ENCODE results near the gene SAMD5.

The SAMD5 gene

DNA sequence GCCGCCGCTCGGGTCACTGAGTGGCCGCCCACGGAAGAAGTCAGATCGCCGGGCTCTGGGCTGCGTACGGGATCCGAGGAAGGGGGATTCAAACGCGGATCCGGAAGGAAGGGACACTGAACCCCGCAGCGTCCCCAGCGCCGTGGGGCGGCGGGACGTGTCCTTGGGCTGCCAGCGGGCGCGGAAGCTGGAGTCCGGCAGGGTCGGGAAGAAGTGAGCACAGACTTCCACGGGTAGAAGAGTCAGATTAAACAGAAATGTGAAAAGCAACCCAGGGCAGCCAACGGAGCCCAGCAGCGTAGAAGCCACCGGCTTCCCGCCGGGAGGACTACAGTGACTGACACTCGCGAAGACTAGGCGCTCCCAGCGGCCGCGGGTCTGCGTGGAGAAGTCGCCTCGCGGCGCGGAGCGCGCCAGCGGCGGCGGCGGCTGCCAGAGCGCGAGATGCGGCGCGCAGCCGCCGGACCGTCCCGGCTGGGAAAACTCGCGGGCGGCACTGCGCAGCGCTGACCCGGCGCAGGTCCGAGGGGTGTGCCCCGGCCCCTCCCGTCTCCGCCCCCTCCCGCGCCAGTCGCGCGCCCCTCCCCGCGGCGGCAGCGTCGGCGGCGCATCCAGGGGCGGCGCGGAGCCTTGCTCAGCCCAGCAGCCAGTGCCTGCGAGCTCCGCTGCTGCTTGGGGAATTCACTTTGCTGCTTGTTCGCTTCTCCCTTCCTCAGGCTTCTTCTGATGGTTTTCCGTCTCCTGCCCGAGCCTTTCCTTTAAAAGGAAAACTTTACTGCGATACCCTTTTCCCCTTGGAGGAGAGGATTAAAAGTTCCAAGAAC is at the start of gene SAMD5:
Gene SAMD5 (plus strand): TSS at position 649 of the 824 bp plus-strand sequence. CDS start 239 bp downstream, outside the sequence.
- in situ Hi-C loops (cut with MboI; ENCODE audit: low sequenced_read_pairs), result no loop called here

GRCh38 chr6:147459780-147460179 is 48.7 kb upstream of the SAMD5 start:
- in situ Hi-C loops (cut with MboI; ENCODE audit: low sequenced_read_pairs), result no loop called here

DNA sequence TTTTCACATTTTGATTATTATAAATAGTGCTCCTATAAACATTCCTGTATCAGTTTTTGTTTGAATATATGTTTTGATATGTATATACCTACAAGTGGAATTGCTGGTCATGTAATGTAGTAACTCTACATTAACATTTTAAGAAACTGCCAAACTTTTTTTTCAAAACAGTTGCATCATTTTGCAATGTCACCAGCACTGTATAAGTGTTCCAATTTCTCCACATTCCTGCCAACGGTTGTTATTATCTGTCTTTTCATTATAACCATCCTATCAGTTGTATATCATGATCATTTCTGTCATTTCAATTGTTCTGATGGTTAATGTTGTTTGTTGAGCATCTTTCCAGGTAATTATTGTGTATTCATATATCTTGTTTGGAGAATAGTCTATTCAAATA is 44.8 kb upstream of the SAMD5 start:
- in situ Hi-C loops (cut with MboI; ENCODE audit: low sequenced_read_pairs), result no loop called here

DNA sequence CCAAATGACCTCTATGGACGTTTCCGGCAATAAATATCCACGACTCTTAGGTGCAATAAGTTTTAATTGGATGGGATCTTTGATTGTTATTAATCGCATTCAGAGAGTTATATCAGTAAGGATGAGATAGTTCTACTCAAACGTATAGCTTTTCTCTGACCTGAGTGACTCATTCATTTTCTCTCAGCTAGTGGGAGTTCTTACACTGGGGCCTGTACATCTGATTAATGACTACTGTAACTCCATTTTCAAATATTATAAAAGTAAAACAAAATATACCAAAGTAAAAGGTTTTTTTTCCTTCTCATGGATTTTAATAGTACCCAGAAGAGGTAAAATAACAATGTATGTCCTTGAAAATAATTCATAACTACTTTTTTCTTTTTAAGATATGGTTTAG is 41.1 kb upstream of the SAMD5 start:
- in situ Hi-C loops (cut with MboI; ENCODE audit: low sequenced_read_pairs), result no loop called here

DNA sequence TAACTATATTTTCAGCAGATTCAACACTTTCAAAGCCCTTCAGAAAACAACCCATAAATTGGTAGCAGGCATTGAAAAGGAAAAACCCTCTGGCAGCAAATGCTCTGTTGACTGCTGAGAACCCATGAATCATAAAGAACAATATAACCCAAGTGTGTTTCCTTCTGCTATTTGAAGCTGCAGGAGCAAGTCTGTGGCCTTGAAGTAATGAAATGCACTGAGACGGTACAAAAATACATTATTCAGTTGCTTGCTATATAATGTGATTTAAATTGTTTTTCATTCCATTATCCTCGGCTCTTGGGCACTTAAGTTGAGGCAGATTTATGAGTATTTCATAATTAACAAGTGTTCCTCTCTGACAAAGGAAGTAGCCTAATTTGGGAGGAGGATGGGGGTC is 40.6 kb upstream of the SAMD5 start:
- in situ Hi-C loops (cut with MboI; ENCODE audit: low sequenced_read_pairs), result no loop called here

DNA sequence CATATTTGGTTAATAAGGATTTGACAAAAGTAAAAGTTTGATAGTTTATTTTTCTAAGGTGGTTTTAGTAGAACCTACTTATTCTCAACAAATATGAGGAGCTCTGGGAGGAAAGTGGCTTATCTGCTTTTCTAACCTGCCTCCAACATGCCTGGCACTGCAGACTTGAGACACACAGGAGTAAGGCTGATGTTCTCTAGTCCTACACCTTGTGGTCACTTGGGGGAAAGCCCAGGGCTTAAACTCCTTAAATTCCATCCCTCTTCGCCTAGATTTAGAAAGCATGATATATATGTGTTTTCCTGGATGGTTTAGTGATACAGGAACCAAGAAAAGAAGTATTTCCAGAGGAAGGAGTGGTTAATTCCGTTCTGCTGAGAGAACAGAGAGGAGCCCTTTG is 39.9 kb upstream of the SAMD5 start:
- in situ Hi-C loops (cut with MboI; ENCODE audit: low sequenced_read_pairs), result no loop called here

DNA sequence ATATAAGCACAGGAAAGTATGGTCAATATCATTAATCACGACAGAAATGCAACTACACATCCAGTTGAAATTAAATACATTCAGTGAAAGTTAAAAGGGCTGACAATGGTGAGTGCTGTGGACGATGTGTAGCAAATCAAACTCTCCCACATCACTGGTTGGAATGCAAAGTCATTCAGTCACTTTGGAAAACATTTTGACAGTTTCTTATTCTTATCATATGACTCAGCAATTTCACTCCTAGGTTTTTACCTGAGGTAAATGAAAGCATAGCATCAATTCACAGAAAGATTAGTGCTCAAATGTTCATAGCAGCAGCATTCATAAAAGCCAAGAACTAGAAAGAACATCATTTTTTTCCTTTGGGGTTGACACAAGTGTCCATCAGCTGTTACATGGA is 28.6 kb upstream of the SAMD5 start:
- in situ Hi-C loops (cut with MboI; ENCODE audit: low sequenced_read_pairs), result no loop called here

DNA sequence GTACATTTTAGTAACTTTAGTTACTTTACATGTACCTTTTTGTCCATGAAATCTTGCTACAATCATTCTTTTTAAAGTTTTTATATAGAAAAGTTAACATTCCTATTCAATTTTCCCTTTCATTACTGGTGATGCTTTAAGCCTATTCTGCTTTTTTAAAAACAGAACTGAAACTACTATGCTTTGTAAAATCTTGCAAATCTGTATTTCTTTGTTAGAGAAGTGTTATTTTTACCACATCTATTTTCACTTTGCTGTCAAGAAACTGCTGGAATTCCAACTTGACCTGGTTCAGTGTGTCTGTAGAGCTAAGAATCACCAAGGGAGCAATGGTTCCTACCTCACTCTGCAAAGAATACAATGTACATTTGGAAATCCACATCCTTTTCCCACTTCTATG is 21.8 kb upstream of the SAMD5 start:
- in situ Hi-C loops (cut with MboI; ENCODE audit: low sequenced_read_pairs), result no loop called here

GRCh38 chr6:147497472-147497871 is 11.0 kb upstream of the SAMD5 start:
- in situ Hi-C loops (cut with MboI; ENCODE audit: low sequenced_read_pairs), result no loop called here

DNA sequence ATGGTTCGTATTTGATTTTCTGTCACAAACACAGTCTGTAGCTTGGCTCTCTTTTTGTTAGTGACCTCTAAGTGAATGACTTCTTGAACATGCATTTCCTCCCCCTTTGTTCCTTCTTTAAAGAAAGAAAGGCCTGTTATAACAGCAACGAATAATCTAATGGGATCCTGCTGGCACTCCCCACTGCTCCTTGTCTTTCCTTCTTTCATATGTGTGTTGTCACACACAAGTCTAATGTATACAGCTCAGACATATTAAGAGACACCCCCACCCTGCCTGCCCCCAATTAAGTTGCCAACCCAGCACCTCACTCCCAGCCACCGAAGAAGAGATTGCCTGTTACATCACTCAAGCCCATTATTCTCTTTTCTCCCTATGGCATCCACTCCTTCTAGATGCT is 4.9 kb upstream of the SAMD5 start:
- in situ Hi-C loops (cut with MboI; ENCODE audit: low sequenced_read_pairs), result no loop called here

- in situ Hi-C loops (cut with MboI; ENCODE audit: low sequenced_read_pairs), result no loop called here
Measured at GRCh38 chr6:147504848-147505247, 3.6 kb upstream of the SAMD5 start.

GRCh38 chr6:147506704-147507114 is 1.8 kb upstream of the SAMD5 start:
- in situ Hi-C loops (cut with MboI; ENCODE audit: low sequenced_read_pairs), result no loop called here

DNA sequence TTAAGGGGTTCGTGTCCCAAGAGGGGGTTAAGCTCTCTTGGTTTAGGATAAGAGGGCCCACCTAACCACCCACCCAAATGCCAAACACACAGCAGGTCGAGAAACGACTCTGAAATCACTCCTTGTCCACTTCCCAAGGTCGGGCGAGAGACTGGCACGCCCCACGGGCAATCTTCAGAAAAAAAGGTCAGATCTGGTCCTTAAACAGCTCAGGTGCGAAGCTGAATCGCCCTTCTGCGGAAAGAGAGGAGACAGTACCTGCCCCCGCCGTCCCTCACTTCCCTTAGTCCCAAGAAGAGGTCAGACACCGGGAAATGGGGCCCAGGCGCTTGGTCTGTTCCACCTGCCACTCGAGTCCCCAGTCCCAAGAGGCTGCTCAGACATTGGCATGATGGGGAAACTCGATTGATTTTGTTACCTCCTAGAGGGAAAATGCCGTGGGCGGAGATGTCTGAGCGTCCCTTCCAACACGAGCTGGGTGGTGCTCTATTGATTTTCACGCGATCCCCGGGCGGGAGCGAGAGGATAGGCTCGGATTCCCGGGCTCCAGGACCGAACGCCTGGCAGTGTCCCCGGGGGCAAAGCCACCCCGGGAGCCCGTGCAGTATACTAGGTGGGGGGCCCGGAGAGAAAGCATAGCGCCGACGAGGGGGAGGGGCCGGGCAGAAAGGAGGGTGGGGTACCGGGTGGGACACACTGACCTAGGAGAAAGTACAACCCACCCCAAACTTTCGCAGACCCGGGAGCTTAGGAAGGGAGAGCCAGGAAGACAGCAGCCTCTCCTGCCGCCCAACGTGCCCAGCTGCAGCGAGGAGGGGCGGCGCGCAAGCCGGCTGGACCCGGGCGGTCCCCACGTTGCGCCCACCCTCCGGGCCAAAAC is 1.1 kb upstream of the SAMD5 start:
- in situ Hi-C loops (cut with MboI; ENCODE audit: low sequenced_read_pairs), result no loop called here

DNA sequence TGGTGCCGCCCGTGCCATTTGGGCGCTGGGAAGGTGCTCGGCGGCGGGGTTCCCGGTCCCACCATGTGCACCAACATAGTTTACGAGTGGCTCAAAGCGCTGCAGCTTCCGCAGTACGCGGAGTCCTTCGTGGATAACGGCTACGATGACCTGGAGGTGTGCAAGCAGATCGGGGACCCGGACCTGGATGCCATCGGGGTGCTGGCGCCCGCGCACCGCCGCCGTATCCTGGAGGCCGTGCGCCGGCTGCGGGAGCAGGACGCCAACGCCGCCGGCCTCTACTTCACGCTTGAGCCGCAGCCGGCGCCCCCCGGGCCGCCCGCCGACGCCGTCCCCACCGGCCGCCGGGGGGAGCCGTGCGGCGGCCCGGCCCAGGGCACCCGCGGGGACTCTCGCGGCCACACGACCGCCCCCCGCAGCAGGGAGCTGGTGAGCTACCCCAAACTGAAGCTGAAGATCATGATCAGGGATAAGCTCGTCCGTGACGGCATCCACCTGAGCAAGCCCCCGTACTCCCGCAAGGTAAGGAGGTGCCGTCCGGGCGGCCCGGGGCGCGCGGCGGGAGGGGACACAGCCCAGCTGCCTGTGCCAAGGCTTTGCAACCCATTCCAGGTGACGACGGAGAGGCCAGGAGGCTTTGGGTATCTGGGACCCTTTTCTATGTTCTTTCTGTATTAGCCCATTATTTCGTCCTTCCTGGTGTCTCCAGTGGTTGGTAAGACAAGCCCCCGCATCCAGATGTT is 547 bp downstream of the SAMD5 start:
- in situ Hi-C loops (cut with MboI; ENCODE audit: low sequenced_read_pairs), result no loop called here

- in situ Hi-C loops (cut with MboI; ENCODE audit: low sequenced_read_pairs), result no loop called here
Measured at GRCh38 chr6:147509891-147510290, 1.4 kb downstream of the SAMD5 start.

DNA sequence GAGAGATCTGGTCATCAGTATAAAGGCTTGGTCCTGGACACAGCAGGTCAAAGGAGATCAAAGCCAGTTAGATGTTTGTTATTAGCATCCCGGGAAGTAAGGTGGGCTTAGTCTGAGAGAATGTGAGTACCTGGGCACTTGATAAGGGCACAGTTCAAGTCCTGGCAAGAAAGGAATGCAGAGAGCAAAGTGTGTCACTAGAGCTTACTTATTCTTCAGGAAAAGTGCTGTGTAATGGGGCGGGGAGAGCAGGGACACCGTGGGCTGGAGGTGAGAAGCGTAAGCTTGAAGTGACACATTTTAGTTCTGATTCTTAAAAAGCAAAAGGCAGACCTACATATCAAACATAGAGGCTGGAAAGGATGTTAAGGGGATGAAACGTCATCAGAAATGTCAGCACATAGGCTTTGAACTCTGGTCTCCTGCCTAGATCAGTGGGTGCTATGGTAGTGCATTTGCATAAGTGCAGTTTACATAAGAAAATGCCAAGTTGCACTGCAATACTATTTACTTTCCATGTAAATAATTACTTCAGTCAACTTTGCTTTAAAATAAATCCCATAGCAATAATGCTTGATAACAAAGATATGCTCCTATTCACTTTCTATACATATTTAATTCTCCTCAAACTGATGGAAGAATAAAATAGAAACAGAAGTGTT is 2.6 kb downstream of the SAMD5 start:
- in situ Hi-C loops (cut with MboI; ENCODE audit: low sequenced_read_pairs), result no loop called here

- in situ Hi-C loops (cut with MboI; ENCODE audit: low sequenced_read_pairs), result no loop called here
Measured at GRCh38 chr6:147514831-147515230, 6.3 kb downstream of the SAMD5 start.

GRCh38 chr6:147515327-147515726 is 6.8 kb downstream of the SAMD5 start:
- in situ Hi-C loops (cut with MboI; ENCODE audit: low sequenced_read_pairs), result no loop called here

- in situ Hi-C loops (cut with MboI; ENCODE audit: low sequenced_read_pairs), result no loop called here
Measured at GRCh38 chr6:147522597-147522996, 14.1 kb downstream of the SAMD5 start.

- in situ Hi-C loops (cut with MboI; ENCODE audit: low sequenced_read_pairs), result no loop called here
Measured at GRCh38 chr6:147525519-147526209, 17.2 kb downstream of the SAMD5 start.
